ENCODE results near the gene TIRAP.

TIRAP gene

DNA sequence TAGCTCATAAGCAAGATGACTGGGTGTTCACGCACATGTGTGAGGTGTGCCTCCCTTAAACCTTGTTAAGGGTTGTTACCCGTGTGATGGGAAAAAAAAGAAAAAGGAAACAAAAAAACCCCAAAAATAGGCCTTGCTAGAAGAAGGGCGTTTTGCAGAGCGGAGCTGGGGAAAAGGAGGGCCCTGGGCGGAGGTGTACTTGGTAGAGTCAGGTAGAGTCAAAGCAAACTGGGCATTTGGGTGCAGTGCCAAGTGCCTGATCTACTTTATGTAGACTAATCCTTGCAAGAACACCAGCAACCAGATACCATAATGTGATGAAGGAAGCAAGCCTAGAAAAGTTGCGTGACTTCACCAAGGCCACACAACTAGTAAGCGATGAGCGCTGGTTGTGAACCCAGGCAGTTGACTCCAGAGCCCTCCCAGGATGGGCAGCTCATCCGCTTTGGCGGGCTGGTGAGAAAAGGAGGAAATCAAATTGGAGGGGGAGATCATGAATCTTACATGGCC is 1.2 kb upstream of the TIRAP start:
- Histone ChIP-seq H3K27ac (ENCODE audit: insufficient read depth, low read depth, low read length, poor library complexity, severe bottlenecking) (no peak overlapping the region), H3K9me3 (ENCODE audit: control insufficient read depth, low read length) (no peaks in the 10 kb centered on the region), H3K36me3 (ENCODE audit: control insufficient read depth, insufficient read depth, low read length) (peaks cover 2% of the 10 kb centered on the region), H3K27me3 (ENCODE audit: control insufficient read depth, insufficient read depth, low read length, poor library complexity, severe bottlenecking) (peaks cover 10% of the 10 kb centered on the region), H3K4me3 (ENCODE audit: insufficient read depth, low read depth, low read length) (no peak overlapping the region), H3K4me1 (ENCODE audit: control insufficient read depth, insufficient read depth, low read length) (no peaks in the 10 kb centered on the region)
- 92 to 94% methylated on average over 10 of the region's 10 CpGs for WGBS, 2 experiments

DNA sequence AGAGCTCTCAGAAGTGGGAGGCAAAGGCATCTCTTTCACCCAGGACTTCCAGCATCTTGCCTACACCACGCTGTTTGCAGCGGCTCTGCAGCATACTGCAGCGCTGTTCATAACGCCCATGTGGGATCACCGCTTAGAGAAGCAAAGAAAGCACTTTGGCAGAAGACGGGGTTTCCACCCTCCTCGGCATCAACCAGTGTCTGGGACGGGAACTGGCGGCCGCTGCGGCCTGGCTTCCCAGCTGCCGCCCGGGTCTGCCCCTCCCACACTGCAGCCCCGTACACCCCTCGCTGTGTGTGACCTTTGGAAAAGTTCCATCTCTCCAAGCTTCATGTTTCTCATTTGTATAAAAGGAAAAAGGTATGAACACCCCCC is 545 bp upstream of the TIRAP start:
- Histone ChIP-seq H3K27ac (ENCODE audit: insufficient read depth, low read depth, low read length, poor library complexity, severe bottlenecking) (no peak overlapping the region), H3K27me3 (ENCODE audit: control insufficient read depth, insufficient read depth, low read length, poor library complexity, severe bottlenecking) (peaks cover 10% of the 10 kb centered on the region), H3K4me3 (ENCODE audit: insufficient read depth, low read depth, low read length) (peak overlapping the region; percentile 65), H3K4me1 (ENCODE audit: control insufficient read depth, insufficient read depth, low read length) (no peaks in the 10 kb centered on the region), H3K9me3 (ENCODE audit: control insufficient read depth, low read length) (no peaks in the 10 kb centered on the region), H3K36me3 (ENCODE audit: control insufficient read depth, insufficient read depth, low read length) (peaks cover 2% of the 10 kb centered on the region)
- 14 to 15% methylated on average over 14 to 15 of the region's 15 CpGs for WGBS, 2 experiments

DNA sequence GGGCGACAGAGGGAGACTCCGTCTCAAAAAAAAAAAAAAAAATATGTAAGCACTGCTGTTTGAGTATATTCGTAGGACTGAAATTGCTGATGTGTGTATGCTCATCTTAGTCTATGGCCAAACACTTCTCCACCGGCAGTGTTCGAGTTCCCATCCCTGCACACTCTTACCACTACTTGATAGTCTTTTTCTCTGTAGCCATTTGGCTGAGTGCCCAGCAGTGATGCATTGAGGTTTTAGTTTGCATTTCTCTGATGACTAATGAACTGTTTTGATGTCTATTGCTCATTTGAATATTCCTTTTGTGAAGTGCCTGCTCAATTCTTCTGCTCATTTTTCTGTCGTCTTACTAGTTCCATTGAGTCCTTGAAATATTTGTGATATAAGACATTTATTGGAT is 1.9 kb downstream of the TIRAP start:
- Histone ChIP-seq H3K4me3 (ENCODE audit: insufficient read depth, low read depth, low read length) (no peak overlapping the region), H3K27ac (ENCODE audit: insufficient read depth, low read depth, low read length, poor library complexity, severe bottlenecking) (no peak overlapping the region)
- WGBS, 2 experiments: 96 to 97% methylated on average over 6 of the region's 6 CpGs

DNA sequence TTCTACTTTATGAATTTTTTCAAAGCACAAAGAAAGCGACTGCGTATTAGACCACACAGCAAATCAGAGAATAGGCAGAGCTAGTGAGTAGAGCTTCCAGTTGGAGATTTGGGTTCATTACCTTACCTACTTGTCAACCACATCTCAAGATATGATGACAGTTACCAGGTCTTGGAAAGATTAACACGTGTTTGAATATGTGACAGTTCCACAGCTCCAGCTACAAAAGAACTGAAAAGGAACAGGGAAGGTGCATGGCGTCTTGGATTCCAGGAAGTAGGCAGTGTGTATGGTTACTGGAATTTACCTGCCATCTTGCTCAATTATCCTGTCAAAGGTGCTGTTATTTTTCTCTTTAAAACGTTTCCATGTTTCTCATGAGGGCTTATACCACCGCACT is 5.3 kb downstream of the TIRAP start:
- Histone ChIP-seq H3K27me3 (ENCODE audit: control insufficient read depth, insufficient read depth, low read length, poor library complexity, severe bottlenecking) (peaks cover 9% of the 10 kb centered on the region), H3K4me3 (ENCODE audit: insufficient read depth, low read depth, low read length) (no peak overlapping the region), H3K4me1 (ENCODE audit: control insufficient read depth, insufficient read depth, low read length) (no peaks in the 10 kb centered on the region), H3K36me3 (ENCODE audit: control insufficient read depth, insufficient read depth, low read length) (peaks cover 6% of the 10 kb centered on the region), H3K27ac (ENCODE audit: insufficient read depth, low read depth, low read length, poor library complexity, severe bottlenecking) (no peak overlapping the region), H3K9me3 (ENCODE audit: control insufficient read depth, low read length) (no peaks in the 10 kb centered on the region)
- WGBS, 2 experiments: 94 to 97% methylated on average over 6 of the region's 6 CpGs

More for the DNA sequence above, 1.9 kb downstream of the TIRAP start:
- H3K36me3 ChIP-seq (ENCODE audit: control insufficient read depth, insufficient read depth, low read length): no peaks in the 10 kb centered on the region
- no peaks in the 10 kb centered on the region for H3K4me1 ChIP-seq (ENCODE audit: control insufficient read depth, insufficient read depth, low read length)
- H3K27me3 ChIP-seq (ENCODE audit: control insufficient read depth, insufficient read depth, low read length, poor library complexity, severe bottlenecking): peaks cover 10% of the 10 kb centered on the region
- H3K9me3 ChIP-seq (ENCODE audit: control insufficient read depth, low read length): no peaks in the 10 kb centered on the region

DNA sequence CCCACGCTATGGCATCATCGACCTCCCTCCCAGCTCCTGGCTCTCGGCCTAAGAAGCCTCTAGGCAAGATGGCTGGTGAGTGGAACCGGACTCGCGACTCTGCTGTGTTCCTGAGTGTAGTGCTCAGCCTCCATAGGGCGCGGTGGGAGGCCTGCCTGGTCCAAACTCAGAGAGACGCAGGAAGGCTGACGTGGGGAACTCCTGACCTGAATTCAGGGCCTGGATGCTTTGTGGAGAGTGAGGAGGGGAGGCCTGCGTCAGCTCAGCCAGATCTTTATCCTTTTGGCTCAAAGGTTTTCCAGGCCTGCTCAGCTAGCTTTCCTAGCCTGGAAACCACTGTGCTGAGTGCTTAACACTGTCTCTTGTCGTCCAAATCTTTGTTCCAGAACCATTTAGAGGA is 8.0 kb downstream of the TIRAP start:
- Histone ChIP-seq H3K4me1 (ENCODE audit: control insufficient read depth, insufficient read depth, low read length) (no peaks in the 10 kb centered on the region), H3K9me3 (ENCODE audit: control insufficient read depth, low read length) (no peaks in the 10 kb centered on the region), H3K27ac (ENCODE audit: insufficient read depth, low read depth, low read length, poor library complexity, severe bottlenecking) (no peak overlapping the region), H3K36me3 (ENCODE audit: control insufficient read depth, insufficient read depth, low read length) (peaks cover 6% of the 10 kb centered on the region), H3K27me3 (ENCODE audit: control insufficient read depth, insufficient read depth, low read length, poor library complexity, severe bottlenecking) (no peaks in the 10 kb centered on the region), H3K4me3 (ENCODE audit: insufficient read depth, low read depth, low read length) (no peak overlapping the region)
- 94% methylated on average over 12 of the region's 12 CpGs for WGBS, 2 experiments

GRCh38 chr11:126293726-126294125 is 10.8 kb downstream of the TIRAP start:
- Histone ChIP-seq H3K27me3 (ENCODE audit: control insufficient read depth, insufficient read depth, low read length, poor library complexity, severe bottlenecking) (no peaks in the 10 kb centered on the region), H3K27ac (ENCODE audit: insufficient read depth, low read depth, low read length, poor library complexity, severe bottlenecking) (no peak overlapping the region), H3K4me1 (ENCODE audit: control insufficient read depth, insufficient read depth, low read length) (no peaks in the 10 kb centered on the region), H3K4me3 (ENCODE audit: insufficient read depth, low read depth, low read length) (no peak overlapping the region), H3K9me3 (ENCODE audit: control insufficient read depth, low read length) (no peaks in the 10 kb centered on the region), H3K36me3 (ENCODE audit: control insufficient read depth, insufficient read depth, low read length) (peaks cover 6% of the 10 kb centered on the region)
- WGBS, 2 experiments: 96% methylated on average over 5 of the region's 5 CpGs

DNA sequence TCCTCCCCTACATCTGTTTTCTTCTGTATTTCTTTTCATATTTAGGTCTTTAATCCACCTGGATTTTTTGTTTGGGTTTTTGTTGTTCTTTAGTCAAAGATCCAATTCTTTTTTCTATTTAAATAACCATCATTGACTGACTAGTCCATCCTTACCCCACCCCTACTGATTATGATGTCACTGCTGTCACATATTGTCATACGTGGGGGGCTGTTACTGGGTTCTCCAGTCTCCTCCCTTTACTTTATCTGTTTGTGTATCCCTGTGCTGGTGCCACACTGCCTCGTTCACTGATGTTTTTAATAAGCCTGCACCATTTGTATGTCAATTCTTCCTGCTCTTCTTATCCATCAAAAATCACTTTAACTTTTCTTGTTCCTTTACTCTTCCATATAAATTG is 14.1 kb downstream of the TIRAP start:
- peaks cover 6% of the 10 kb centered on the region for H3K36me3 ChIP-seq (ENCODE audit: control insufficient read depth, insufficient read depth, low read length)
- no peaks in the 10 kb centered on the region for H3K9me3 ChIP-seq (ENCODE audit: control insufficient read depth, low read length)
- H3K27ac ChIP-seq (ENCODE audit: insufficient read depth, low read depth, low read length, poor library complexity, severe bottlenecking): no peak overlapping the region
- H3K4me1 ChIP-seq (ENCODE audit: control insufficient read depth, insufficient read depth, low read length): no peaks in the 10 kb centered on the region
- no peak overlapping the region for H3K4me3 ChIP-seq (ENCODE audit: insufficient read depth, low read depth, low read length)
- no peaks in the 10 kb centered on the region for H3K27me3 ChIP-seq (ENCODE audit: control insufficient read depth, insufficient read depth, low read length, poor library complexity, severe bottlenecking)
- WGBS, 2 experiments: 93 to 94% methylated on average over 2 of the region's 2 CpGs

- Histone ChIP-seq H3K36me3 (ENCODE audit: control insufficient read depth, insufficient read depth, low read length) (no peaks in the 10 kb centered on the region), H3K9me3 (ENCODE audit: control insufficient read depth, low read length) (no peaks in the 10 kb centered on the region), H3K27me3 (ENCODE audit: control insufficient read depth, insufficient read depth, low read length, poor library complexity, severe bottlenecking) (no peaks in the 10 kb centered on the region), H3K4me1 (ENCODE audit: control insufficient read depth, insufficient read depth, low read length) (no peaks in the 10 kb centered on the region), H3K27ac (ENCODE audit: insufficient read depth, low read depth, low read length, poor library complexity, severe bottlenecking) (peak within 1 kb of the TSS; percentile 56), H3K4me3 (ENCODE audit: insufficient read depth, low read depth, low read length) (peak within 1 kb of the TSS; percentile 66)
- WGBS, 2 experiments: 3% methylated on average over 61 of the region's 61 CpGs
Measured at GRCh38 chr11:126303623-126304456, 20.9 kb downstream of the TIRAP start, which contains the start of gene DCPS. Gene DCPS, plus strand, starts transcription at chr11:126304060. Its CDS starts 21 bp downstream, at chr11:126304081.

- no peaks in the 10 kb centered on the region for H3K4me1 ChIP-seq (ENCODE audit: control insufficient read depth, insufficient read depth, low read length)
- peak overlapping the region; percentile 66 for H3K4me3 ChIP-seq (ENCODE audit: insufficient read depth, low read depth, low read length)
- H3K36me3 ChIP-seq (ENCODE audit: control insufficient read depth, insufficient read depth, low read length): no peaks in the 10 kb centered on the region
- WGBS, 2 experiments: 75 to 80% methylated on average over 12 of the region's 12 CpGs
- H3K27me3 ChIP-seq (ENCODE audit: control insufficient read depth, insufficient read depth, low read length, poor library complexity, severe bottlenecking): no peaks in the 10 kb centered on the region
- no peaks in the 10 kb centered on the region for H3K9me3 ChIP-seq (ENCODE audit: control insufficient read depth, low read length)
- H3K27ac ChIP-seq (ENCODE audit: insufficient read depth, low read depth, low read length, poor library complexity, severe bottlenecking): no peak overlapping the region
Measured at GRCh38 chr11:126304457-126305075, 21.7 kb downstream of the TIRAP start.

GRCh38 chr11:126305699-126306098 is 22.8 kb downstream of the TIRAP start:
- no peak overlapping the region for H3K27ac ChIP-seq (ENCODE audit: insufficient read depth, low read depth, low read length, poor library complexity, severe bottlenecking)

More at GRCh38 chr11:126305699-126306098, 22.8 kb downstream of the TIRAP start:
- no peaks in the 10 kb centered on the region for H3K9me3 ChIP-seq (ENCODE audit: control insufficient read depth, low read length)
- 94% methylated on average over 4 of the region's 4 CpGs for whole genome bisulfite sequencing, 2 experiments
- no peaks in the 10 kb centered on the region for H3K36me3 ChIP-seq (ENCODE audit: control insufficient read depth, insufficient read depth, low read length)
- H3K4me3 ChIP-seq (ENCODE audit: insufficient read depth, low read depth, low read length): no peak overlapping the region
- no peaks in the 10 kb centered on the region for H3K4me1 ChIP-seq (ENCODE audit: control insufficient read depth, insufficient read depth, low read length)
- no peaks in the 10 kb centered on the region for H3K27me3 ChIP-seq (ENCODE audit: control insufficient read depth, insufficient read depth, low read length, poor library complexity, severe bottlenecking)

All from ectodermal cell (in vitro differentiated cells).